Prostate gland (tissue), 2 donors: ENCODE results near the gene ZNF268.

Experiments
- POLR2A ChIP-seq: fragments of 450-650 bp; IDR thresholded peaks from one replicate; pipeline ENCODE4 v1.6.1; 2016; ENCODE audit warnings: antibody characterized with exemption, mild to moderate bottlenecking
- POLR2AphosphoS5 ChIP-seq: sonication (generic); formaldehyde crosslinking; IDR thresholded peaks from one replicate; pipeline ENCODE4 v1.6.1; 2017; ENCODE audit warnings: antibody characterized with exemption
- TF ChIP-seq, protein P1 (sequence below), 4 experiments: fragments of 200-600 bp in 2 of 4; fragments of 450-650 bp in 2 of 4; sonication (generic) in 2 of 4; IDR thresholded peaks; 1 replicate in 3 of 4; 2 replicates in 1 of 4; pipeline ENCODE4 v1.5.1; 2016 to 2019; ENCODE audit warnings: antibody characterized with exemption in 4 of 4, mild to moderate bottlenecking in 2 of 4, moderate library complexity in 2 of 4

GRCh38 chr12:133217219-133217618 is 35.9 kb downstream of the ZNF268 start:
- TF ChIP-seq, protein P1, sequence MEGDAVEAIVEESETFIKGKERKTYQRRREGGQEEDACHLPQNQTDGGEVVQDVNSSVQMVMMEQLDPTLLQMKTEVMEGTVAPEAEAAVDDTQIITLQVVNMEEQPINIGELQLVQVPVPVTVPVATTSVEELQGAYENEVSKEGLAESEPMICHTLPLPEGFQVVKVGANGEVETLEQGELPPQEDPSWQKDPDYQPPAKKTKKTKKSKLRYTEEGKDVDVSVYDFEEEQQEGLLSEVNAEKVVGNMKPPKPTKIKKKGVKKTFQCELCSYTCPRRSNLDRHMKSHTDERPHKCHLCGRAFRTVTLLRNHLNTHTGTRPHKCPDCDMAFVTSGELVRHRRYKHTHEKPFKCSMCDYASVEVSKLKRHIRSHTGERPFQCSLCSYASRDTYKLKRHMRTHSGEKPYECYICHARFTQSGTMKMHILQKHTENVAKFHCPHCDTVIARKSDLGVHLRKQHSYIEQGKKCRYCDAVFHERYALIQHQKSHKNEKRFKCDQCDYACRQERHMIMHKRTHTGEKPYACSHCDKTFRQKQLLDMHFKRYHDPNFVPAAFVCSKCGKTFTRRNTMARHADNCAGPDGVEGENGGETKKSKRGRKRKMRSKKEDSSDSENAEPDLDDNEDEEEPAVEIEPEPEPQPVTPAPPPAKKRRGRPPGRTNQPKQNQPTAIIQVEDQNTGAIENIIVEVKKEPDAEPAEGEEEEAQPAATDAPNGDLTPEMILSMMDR (IDR thresholded peaks at IDR 0.05) = no peak
- TF ChIP-seq POLR2A (no peak), POLR2AphosphoS5 (no peak)
